Measurements from ENCODE around the gene MMP14. TPM values are rescaled to one million over a fixed set of nuclear protein-coding genes. Genes with fewer than 3 reads are reported as not detected.

The MMP14 gene
- total RNA-seq, 2 experiments from 2014 or later: 2.8 to 9.0 TPM

GRCh38 chr14:22821193-22822015 is 15.0 kb upstream of the MMP14 start:
- Histone ChIP-seq H3K9me3 (ENCODE audit: low read length) (no peaks in the 10 kb centered on the region), H2AFZ (ENCODE audit: low read length) (no peak overlapping the region), H4K20me1 (ENCODE audit: insufficient read depth, low read length) (no peaks in the 10 kb centered on the region), H3K4me1 (ENCODE audit: insufficient read depth, low read length, poor library complexity, severe bottlenecking) (peaks cover 72% of the 10 kb centered on the region), H3K4me3 (ENCODE audit: low read depth, low read length, poor library complexity, severe bottlenecking) (no peak overlapping the region), H3K79me2 (ENCODE audit: insufficient read depth, low read depth, low read length) (no peaks in the 10 kb centered on the region), H3K4me2 (ENCODE audit: low read length) (no peak overlapping the region), H3K27ac (ENCODE audit: low read depth, low read length, poor library complexity, severe bottlenecking) (peak overlapping the region; percentile 17), H3K9me2 (ENCODE audit: insufficient read depth, low read length) (no peaks in the 10 kb centered on the region), H3K36me3 (ENCODE audit: insufficient read depth, low read length) (no peaks in the 10 kb centered on the region)
- BruUV-seq (replicated peaks): no TSS peak
- no peak for TF ChIP-seq CTCF (conservative IDR thresholded peaks at IDR 0.05; ENCODE audit: low read length)
- TF ChIP-seq EZH2phosphoT487 (IDR thresholded peaks at IDR 0.05; ENCODE audit: borderline replicate concordance, low read depth, low read length): no peak
- intact Hi-C loops (cut with micrococcal nuclease; ENCODE audit: unreplicated experiment): loop anchor here (2.0 to 5.0 kb wide), 3 partner anchors 51 to 435 kb away; partner anchors contain the start of gene LRP10
- ChIA-PET CTCF (ENCODE audit: unreplicated experiment) (interaction anchor here (0.6 kb wide), 1 partner anchor 164 kb away, joined by 3 read pairs; no protein-coding TSS in a partner anchor), POLR2A (interaction anchor here (0.5 kb wide), 1 partner anchor 56 kb away, joined by 4 read pairs; no protein-coding TSS in a partner anchor)
- no peak for DNase-seq (ENCODE audit: low spot score)

- TF ChIP-seq CTCF (conservative IDR thresholded peaks at IDR 0.05; ENCODE audit: low read length): no peak
- no peak for TF ChIP-seq EZH2phosphoT487 (IDR thresholded peaks at IDR 0.05; ENCODE audit: borderline replicate concordance, low read depth, low read length)
- H3K4me1 ChIP-seq (ENCODE audit: insufficient read depth, low read length, poor library complexity, severe bottlenecking): peaks cover 75% of the 10 kb centered on the region
- BruUV-seq (replicated peaks): no TSS peak
- no peaks in the 10 kb centered on the region for H3K9me2 ChIP-seq (ENCODE audit: insufficient read depth, low read length)
- H2AFZ ChIP-seq (ENCODE audit: low read length): peak overlapping the region; percentile 84; the same call in 1 of the 2 replicates
- H3K79me2 ChIP-seq (ENCODE audit: insufficient read depth, low read depth, low read length): no peaks in the 10 kb centered on the region
- ChIA-PET POLR2A (interaction anchor here (1.0 to 3.7 kb wide), 7 partner anchors 15 to 56 kb away, joined by 4 to 42 read pairs (median 9); partner anchors contain the start of gene OXA1L), CTCF (ENCODE audit: unreplicated experiment) (interaction anchor here (0.8 to 1.8 kb wide), 4 partner anchors 11 to 31 kb away, joined by 3 to 15 read pairs (median 6); no protein-coding TSS in a partner anchor)
- no peaks in the 10 kb centered on the region for H4K20me1 ChIP-seq (ENCODE audit: insufficient read depth, low read length)
- intact Hi-C loops (cut with micrococcal nuclease; ENCODE audit: unreplicated experiment): loop anchor here (2.0 to 5.0 kb wide), 2 partner anchors 50 to 79 kb away; partner anchors contain the start of gene LRP10
- no peaks in the 10 kb centered on the region for H3K9me3 ChIP-seq (ENCODE audit: low read length)
- H3K27ac ChIP-seq (ENCODE audit: low read depth, low read length, poor library complexity, severe bottlenecking): peak overlapping the region; percentile 82
- no peaks in the 10 kb centered on the region for H3K36me3 ChIP-seq (ENCODE audit: insufficient read depth, low read length)
- no peak overlapping the region for H3K4me3 ChIP-seq (ENCODE audit: low read depth, low read length, poor library complexity, severe bottlenecking)
- peak overlapping the region; percentile 73 for H3K4me2 ChIP-seq (ENCODE audit: low read length)
- DNase-seq (ENCODE audit: low spot score): no peak
Observed at GRCh38 chr14:22822016-22822570, 14.3 kb upstream of the MMP14 start.
